ENCODE measurements around the gene PGLYRP3. TPM values are rescaled to one million over a fixed set of nuclear protein-coding genes. Genes with fewer than 3 reads are reported as not detected.
A peak's percentile ranks its signal among the peaks of the same experiment; 100 is the strongest.
"Not testable (repeated sequence)": the region's sequence is repeated elsewhere in the genome, so short reads cannot be mapped to it uniquely, and the experiment has no call there.

Gene PGLYRP3
- total RNA-seq, 2 experiments from 2014 or later = not detected

DNA sequence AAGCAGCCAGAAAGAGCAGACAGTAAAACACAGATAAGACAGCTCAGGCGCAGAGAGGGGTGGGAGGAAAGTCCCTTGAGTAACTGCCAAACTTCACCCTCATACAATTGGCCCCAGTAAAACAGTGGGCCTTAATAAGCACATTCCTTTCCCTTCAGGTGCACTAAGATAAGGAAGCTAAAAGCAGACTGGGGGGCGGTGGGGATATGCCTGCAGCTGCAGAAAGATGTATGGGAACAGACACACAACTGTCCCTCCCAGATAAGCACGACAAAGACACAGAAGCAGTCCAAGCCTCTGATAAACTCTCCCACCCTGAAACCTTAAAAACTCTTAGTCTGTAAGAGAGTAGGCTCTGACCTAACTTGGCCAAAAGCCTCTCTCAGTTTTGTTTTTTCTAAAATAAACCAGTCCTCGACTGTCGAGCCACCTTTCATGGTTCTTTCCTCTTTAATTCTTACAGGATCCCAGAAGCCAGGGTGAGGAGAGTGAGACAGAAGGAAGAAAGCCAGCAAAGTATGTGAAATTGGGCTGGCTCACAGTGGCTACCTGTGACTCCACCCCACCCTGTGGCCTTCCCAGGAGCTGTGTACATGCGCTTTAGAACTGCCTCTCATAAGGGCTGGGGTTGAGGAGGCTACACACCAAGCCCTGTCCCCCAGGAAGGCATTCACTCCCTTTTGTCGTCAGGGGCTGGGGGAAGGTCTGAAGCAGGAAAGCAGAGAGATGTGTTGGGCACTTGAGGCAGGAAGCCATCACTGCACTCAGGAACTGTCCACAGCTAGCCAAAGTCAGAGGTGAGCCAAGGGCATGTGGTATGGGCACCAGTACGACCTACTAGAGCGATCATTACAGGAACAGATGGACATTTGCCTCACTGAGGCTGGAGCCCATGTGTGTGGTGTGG lies 31.3 kb upstream of the PGLYRP3 start:
- no peak for ATAC-seq (ENCODE audit: low read depth)
- Mint-ChIP-seq H3K36me3 (peaks cover 3% of the 10 kb centered on the region), H3K9me3 (peaks cover 1% of the 10 kb centered on the region), H3K27me3 (peaks cover 47% of the 10 kb centered on the region), H3K4me1 (peaks cover 41% of the 10 kb centered on the region), H3K4me3 (no peak overlapping the region), H3K27ac (no peak overlapping the region)
- POLR2A ChIA-PET = no interaction called here
- no peak for DNase-seq

GRCh38 chr1:153343040-153343681 lies 30.4 kb upstream of the PGLYRP3 start:
- ATAC-seq (ENCODE audit: low read depth) (no peak), DNase-seq (no peak)
- H3K27ac Mint-ChIP-seq = no peak overlapping the region
- H3K9me3 Mint-ChIP-seq = peaks cover 2% of the 10 kb centered on the region
- POLR2A ChIA-PET = no interaction called here
- peaks cover 54% of the 10 kb centered on the region for H3K27me3 Mint-ChIP-seq
- peaks cover 3% of the 10 kb centered on the region for H3K36me3 Mint-ChIP-seq
- H3K4me1 Mint-ChIP-seq = peaks cover 41% of the 10 kb centered on the region
- H3K4me3 Mint-ChIP-seq = no peak overlapping the region

DNA sequence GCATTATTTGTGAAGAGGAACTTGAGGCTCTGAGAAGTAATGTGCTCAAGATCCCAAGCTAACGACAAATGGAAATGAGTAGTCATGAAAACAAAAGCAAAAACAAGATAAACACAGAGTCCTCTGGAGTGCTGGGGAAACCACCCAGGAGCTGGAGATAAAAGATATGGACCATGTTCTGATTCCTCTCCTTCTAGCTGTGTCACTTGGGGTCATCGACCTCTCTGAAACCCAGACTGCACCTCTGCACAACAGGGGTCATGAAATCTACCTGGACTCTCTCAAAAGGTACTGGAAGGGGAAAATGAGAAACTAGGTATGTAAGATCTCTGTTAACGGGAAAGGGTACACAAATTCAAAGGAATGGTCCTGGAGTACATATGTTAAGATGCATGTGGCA lies 29.4 kb upstream of the PGLYRP3 start:
- Mint-ChIP-seq H3K9me3 (peaks cover 7% of the 10 kb centered on the region), H3K4me1 (peaks cover 45% of the 10 kb centered on the region), H3K27ac (no peak overlapping the region), H3K27me3 (peaks cover 52% of the 10 kb centered on the region), H3K36me3 (peaks cover 3% of the 10 kb centered on the region), H3K4me3 (no peak overlapping the region)
- no peak for ATAC-seq (ENCODE audit: low read depth)
- POLR2A ChIA-PET = no interaction called here
- DNase-seq = no peak

DNA sequence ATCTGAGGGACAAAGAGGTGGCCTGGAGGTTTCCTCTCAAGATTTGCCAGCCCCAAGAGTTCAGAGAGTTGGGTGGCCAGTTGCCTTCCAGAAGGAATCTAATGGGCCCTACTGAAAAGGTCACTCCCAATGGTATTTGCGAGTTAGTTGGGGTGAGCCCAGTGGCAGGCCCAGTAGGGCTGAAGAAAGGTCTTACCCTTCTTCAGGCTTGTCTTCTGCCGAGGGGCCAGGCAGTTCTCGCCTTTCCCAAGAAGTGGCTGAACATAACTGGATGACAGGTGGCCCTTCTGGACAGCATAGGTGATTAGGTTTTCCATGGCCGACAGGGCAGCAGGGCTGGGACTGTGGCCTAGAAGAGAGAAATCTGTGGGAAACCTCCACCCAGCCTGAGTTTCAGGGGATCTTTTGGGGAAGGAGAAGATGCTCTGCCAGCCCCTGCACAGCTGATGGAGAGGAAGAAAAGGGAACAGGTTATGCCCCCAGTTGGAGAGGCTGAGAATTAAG lies 28.7 kb upstream of the PGLYRP3 start:
- H3K4me3 Mint-ChIP-seq = no peak overlapping the region
- H3K27ac Mint-ChIP-seq = no peak overlapping the region
- POLR2A ChIA-PET = no interaction called here
- peaks cover 7% of the 10 kb centered on the region for H3K9me3 Mint-ChIP-seq
- DNase-seq = no peak
- peaks cover 42% of the 10 kb centered on the region for H3K4me1 Mint-ChIP-seq
- peaks cover 47% of the 10 kb centered on the region for H3K27me3 Mint-ChIP-seq
- ATAC-seq (ENCODE audit: low read depth) = no peak
- peaks cover 3% of the 10 kb centered on the region for H3K36me3 Mint-ChIP-seq

GRCh38 chr1:153340356-153340755 lies 27.6 kb upstream of the PGLYRP3 start:
- DNase-seq = no peak
- Mint-ChIP-seq H3K4me3 (peak overlapping the region; percentile 18), H3K36me3 (peaks cover 3% of the 10 kb centered on the region), H3K4me1 (peaks cover 31% of the 10 kb centered on the region), H3K27ac (no peak overlapping the region), H3K9me3 (peaks cover 7% of the 10 kb centered on the region), H3K27me3 (peaks cover 37% of the 10 kb centered on the region)
- POLR2A ChIA-PET = no interaction called here
- ATAC-seq (ENCODE audit: low read depth) = no peak

DNA sequence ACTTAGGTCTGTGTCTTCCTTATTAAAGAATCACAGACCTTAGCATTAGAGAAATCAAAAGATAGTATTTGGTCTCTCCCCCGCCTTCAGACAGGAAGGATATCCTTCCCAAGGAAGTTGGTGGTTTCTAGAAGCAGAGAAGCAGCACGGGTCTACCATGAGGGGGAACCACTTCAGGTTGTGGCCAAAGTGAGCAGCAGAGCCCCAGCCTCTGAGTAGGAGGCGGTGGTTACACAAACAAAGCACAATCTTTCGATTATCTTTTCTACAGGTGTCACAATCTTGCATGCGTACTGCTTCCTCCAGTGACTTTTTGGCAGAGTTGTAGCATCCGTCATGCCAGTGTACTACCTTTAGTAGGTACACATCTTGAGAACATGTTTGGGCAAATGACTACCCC lies 27.1 kb upstream of the PGLYRP3 start:
- peaks cover 7% of the 10 kb centered on the region for H3K9me3 Mint-ChIP-seq
- no peak overlapping the region for H3K27ac Mint-ChIP-seq
- ATAC-seq (ENCODE audit: low read depth) (peak; percentile 82), DNase-seq (no peak)
- H3K27me3 Mint-ChIP-seq = peaks cover 36% of the 10 kb centered on the region
- peaks cover 28% of the 10 kb centered on the region for H3K4me1 Mint-ChIP-seq
- POLR2A ChIA-PET = no interaction called here
- H3K36me3 Mint-ChIP-seq = peaks cover 3% of the 10 kb centered on the region
- peak overlapping the region; percentile 18 for H3K4me3 Mint-ChIP-seq

- DNase-seq (no peak), ATAC-seq (ENCODE audit: low read depth) (no peak)
- peaks cover 3% of the 10 kb centered on the region for H3K36me3 Mint-ChIP-seq
- H3K4me1 Mint-ChIP-seq = peaks cover 20% of the 10 kb centered on the region
- POLR2A ChIA-PET = no interaction called here
- H3K9me3 Mint-ChIP-seq = peaks cover 7% of the 10 kb centered on the region
- no peak overlapping the region for H3K27ac Mint-ChIP-seq
- H3K27me3 Mint-ChIP-seq = peaks cover 23% of the 10 kb centered on the region
- no peak overlapping the region for H3K4me3 Mint-ChIP-seq
These were observed 25.5 kb upstream of the PGLYRP3 start for GRCh38 chr1:153337980-153338853.

DNA sequence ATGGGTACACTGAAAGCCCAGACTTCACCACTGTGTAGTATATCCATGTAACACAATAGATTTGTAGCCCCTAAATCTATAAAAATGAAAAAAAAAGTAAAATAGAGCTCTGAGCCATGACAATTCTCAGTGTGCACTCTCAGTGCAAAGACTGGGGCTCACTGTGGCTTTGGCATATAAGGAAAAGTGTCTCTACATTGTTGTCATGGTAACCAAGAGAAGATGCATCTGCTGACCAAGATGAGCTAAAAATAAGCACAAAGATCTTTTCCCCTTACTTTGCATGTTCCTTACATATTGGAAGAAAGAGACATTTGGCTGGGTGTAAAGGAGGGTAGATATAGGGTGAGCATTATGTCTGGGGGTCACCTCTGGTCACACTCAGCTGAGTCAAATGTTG lies 23.9 kb upstream of the PGLYRP3 start:
- peaks cover 10% of the 10 kb centered on the region for H3K9me3 Mint-ChIP-seq
- POLR2A ChIA-PET = no interaction called here
- H3K4me1 Mint-ChIP-seq = peaks cover 17% of the 10 kb centered on the region
- peaks cover 3% of the 10 kb centered on the region for H3K36me3 Mint-ChIP-seq
- peaks cover 12% of the 10 kb centered on the region for H3K27me3 Mint-ChIP-seq
- no peak for ATAC-seq (ENCODE audit: low read depth)
- no peak overlapping the region for H3K27ac Mint-ChIP-seq
- DNase-seq = no peak
- H3K4me3 Mint-ChIP-seq = no peak overlapping the region

- Mint-ChIP-seq H3K27ac (no peak overlapping the region), H3K4me1 (peaks cover 3% of the 10 kb centered on the region), H3K27me3 (peaks cover 16% of the 10 kb centered on the region), H3K9me3 (peaks cover 13% of the 10 kb centered on the region), H3K36me3 (no peaks in the 10 kb centered on the region), H3K4me3 (no peak overlapping the region)
- no peak for ATAC-seq (ENCODE audit: low read depth)
- POLR2A ChIA-PET = no interaction called here
- no peak for DNase-seq
These were observed 21.1 kb upstream of the PGLYRP3 start for GRCh38 chr1:153333902-153334301.

DNA sequence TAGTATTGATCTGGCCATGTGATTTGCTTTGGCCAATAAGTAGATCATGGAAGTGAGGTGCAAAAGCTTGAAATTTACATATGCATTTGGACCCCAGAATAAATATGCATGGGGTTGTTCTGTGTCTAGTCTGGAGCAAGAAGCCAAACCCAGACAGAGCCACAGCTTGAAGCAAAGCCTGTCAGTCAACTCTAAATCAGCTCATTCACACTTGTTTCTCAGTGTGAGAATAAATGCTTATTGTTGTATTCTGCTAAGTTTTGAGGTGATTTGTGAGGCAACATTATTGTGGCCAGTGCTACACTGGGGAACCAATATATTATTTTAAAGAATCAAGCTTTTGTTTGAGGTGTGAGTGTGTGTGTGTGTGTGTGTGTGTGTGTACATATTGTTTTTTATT lies 12.2 kb upstream of the PGLYRP3 start:
- POLR2A ChIA-PET = no interaction called here
- Mint-ChIP-seq H3K36me3 (no peaks in the 10 kb centered on the region), H3K27ac (no peak overlapping the region), H3K4me3 (no peak overlapping the region), H3K4me1 (no peaks in the 10 kb centered on the region), H3K27me3 (peaks cover 12% of the 10 kb centered on the region), H3K9me3 (peaks cover 5% of the 10 kb centered on the region)
- DNase-seq (no peak), ATAC-seq (ENCODE audit: low read depth) (no peak)

- Mint-ChIP-seq H3K27me3 (peaks cover 19% of the 10 kb centered on the region), H3K9me3 (peaks cover 2% of the 10 kb centered on the region), H3K36me3 (no peaks in the 10 kb centered on the region), H3K4me1 (no peaks in the 10 kb centered on the region), H3K27ac (no peak overlapping the region), H3K4me3 (no peak overlapping the region)
- ATAC-seq (ENCODE audit: low read depth) (no peak), DNase-seq (no peak)
- POLR2A ChIA-PET = no interaction called here
These were observed 9.8 kb upstream of the PGLYRP3 start for GRCh38 chr1:153322568-153322967.

GRCh38 chr1:153318145-153318544 lies 5.4 kb upstream of the PGLYRP3 start:
- H3K36me3 Mint-ChIP-seq; H3K4me3 Mint-ChIP-seq; H3K9me3 Mint-ChIP-seq; DNase-seq; H3K27ac Mint-ChIP-seq; H3K4me1 Mint-ChIP-seq; ATAC-seq (ENCODE audit: low read depth); POLR2A ChIA-PET: not testable (repeated sequence)
- peaks cover 25% of the 10 kb centered on the region for H3K27me3 Mint-ChIP-seq

- ATAC-seq (ENCODE audit: low read depth); H3K4me3 Mint-ChIP-seq; H3K4me1 Mint-ChIP-seq; DNase-seq; H3K27ac Mint-ChIP-seq; POLR2A ChIA-PET; H3K36me3 Mint-ChIP-seq; H3K9me3 Mint-ChIP-seq: not testable (repeated sequence)
- peaks cover 25% of the 10 kb centered on the region for H3K27me3 Mint-ChIP-seq
These were observed 3.3 kb upstream of the PGLYRP3 start for GRCh38 chr1:153316013-153316412.

Data from activated naive CD8-positive, alpha-beta T cell treated with anti-CD3 and anti-CD28 coated beads, Interleukin-2, amount 10 ng/mL, durations not matched to agents 7 days and 5 days (primary cell).